ENCODE data around the gene IL18R1.

The IL18R1 gene

DNA sequence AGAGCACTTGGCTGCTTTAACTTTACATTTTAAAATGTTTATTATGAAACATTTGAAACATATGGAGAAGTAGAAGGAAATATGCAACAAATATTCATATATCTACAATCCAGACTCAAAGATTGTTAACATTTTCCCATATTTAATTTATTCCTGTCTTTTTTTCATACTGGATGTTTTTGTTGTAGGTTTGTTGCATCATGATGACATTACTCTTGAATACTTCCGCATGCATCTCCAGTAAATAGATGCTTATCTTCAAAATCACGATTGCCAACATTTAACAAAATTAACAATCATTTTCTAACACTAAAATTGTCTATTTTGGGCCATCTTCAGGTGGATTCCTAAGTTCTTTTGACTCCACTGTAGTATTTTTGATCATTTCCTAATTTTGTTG is 46.3 kb downstream of the IL18R1 start:
- no peaks in the 10 kb centered on the region for H3K9me3 ChIP-seq (ENCODE audit: control insufficient read depth in 5 of 5, low read length in 5 of 5)
- H3K9ac ChIP-seq (ENCODE audit: low read length in 5 of 5) = no peak overlapping the region
- H3K27ac ChIP-seq (ENCODE audit: low read depth, low read length) = no peak overlapping the region
- H3K4me3 ChIP-seq (ENCODE audit: low read depth in 1 of 5, low read length in 5 of 5) = no peak overlapping the region
- H3K4me1 ChIP-seq (ENCODE audit: control insufficient read depth in 5 of 5, insufficient read depth in 5 of 5, low read length in 5 of 5) = no peaks in the 10 kb centered on the region
- H3K36me3 ChIP-seq (ENCODE audit: control insufficient read depth in 5 of 5, insufficient read depth in 5 of 5, low read length in 5 of 5) = no peaks in the 10 kb centered on the region
- no peaks in the 10 kb centered on the region for H3K27me3 ChIP-seq (ENCODE audit: control insufficient read depth in 5 of 5, insufficient read depth in 4 of 5, low read length in 5 of 5)

DNA sequence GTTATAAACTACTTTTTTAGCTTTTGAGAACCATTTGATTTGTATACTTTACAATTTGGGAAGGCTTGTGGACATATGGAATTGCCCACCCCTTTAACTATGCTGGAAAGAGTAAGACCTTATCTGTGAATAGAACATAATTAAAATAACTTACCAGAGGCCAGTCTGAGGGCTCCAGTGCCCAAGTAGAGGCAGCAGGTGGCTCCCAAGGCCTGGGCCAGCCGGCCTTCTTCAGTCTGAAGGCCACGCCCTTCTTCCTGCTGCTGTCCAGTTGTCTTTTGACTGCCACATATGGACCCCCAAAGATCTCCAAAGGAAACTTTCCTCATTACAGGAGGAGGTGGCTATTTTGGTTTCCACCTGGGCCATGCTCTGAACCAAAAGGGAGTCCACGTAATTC is 55.4 kb downstream of the IL18R1 start:
- H3K27me3 ChIP-seq (ENCODE audit: control insufficient read depth in 5 of 5, insufficient read depth in 4 of 5, low read length in 5 of 5) = no peaks in the 10 kb centered on the region

DNA sequence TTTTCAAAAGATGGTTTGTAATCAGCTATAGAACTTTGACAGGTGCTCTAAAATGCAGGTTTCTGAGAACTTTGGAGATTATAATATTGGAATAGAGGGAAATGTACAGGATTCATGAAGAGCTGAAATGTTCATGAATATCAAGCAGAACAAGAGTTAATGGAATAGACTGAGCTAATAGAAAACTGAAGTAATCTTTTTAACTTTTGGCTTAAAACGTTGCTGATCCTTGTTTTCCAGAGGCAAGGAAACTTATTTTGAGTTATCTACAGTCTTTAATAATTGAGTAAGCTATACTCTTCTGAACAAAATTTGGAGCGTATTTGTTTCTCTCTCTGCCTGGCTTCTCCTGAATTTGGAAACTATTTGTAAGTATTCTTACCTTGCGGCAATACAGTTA is 56.6 kb downstream of the IL18R1 start:
- Histone ChIP-seq H3K36me3 (ENCODE audit: control insufficient read depth in 5 of 5, insufficient read depth in 5 of 5, low read length in 5 of 5) (no peaks in the 10 kb centered on the region), H3K4me1 (ENCODE audit: control insufficient read depth in 5 of 5, insufficient read depth in 5 of 5, low read length in 5 of 5) (no peaks in the 10 kb centered on the region), H3K9ac (ENCODE audit: low read length in 5 of 5) (no peak overlapping the region), H3K9me3 (ENCODE audit: control insufficient read depth in 5 of 5, low read length in 5 of 5) (peaks cover 0 to 6% (median 4%) of the 10 kb centered on the region in 5 donors), H3K27me3 (ENCODE audit: control insufficient read depth in 5 of 5, insufficient read depth in 4 of 5, low read length in 5 of 5) (no peaks in the 10 kb centered on the region), H3K4me3 (ENCODE audit: low read depth in 1 of 5, low read length in 5 of 5) (no peak overlapping the region), H3K27ac (ENCODE audit: low read depth, low read length) (no peak overlapping the region)

More for the DNA sequence above, 55.4 kb downstream of the IL18R1 start:
- H3K9ac ChIP-seq (ENCODE audit: low read length in 5 of 5) = no peak overlapping the region
- no peaks in the 10 kb centered on the region for H3K4me1 ChIP-seq (ENCODE audit: control insufficient read depth in 5 of 5, insufficient read depth in 5 of 5, low read length in 5 of 5)
- H3K36me3 ChIP-seq (ENCODE audit: control insufficient read depth in 5 of 5, insufficient read depth in 5 of 5, low read length in 5 of 5) = no peaks in the 10 kb centered on the region
- H3K9me3 ChIP-seq (ENCODE audit: control insufficient read depth in 5 of 5, low read length in 5 of 5) = peaks cover 0 to 6% (median 4%) of the 10 kb centered on the region in 5 donors
- H3K27ac ChIP-seq (ENCODE audit: low read depth, low read length) = no peak overlapping the region
- no peak overlapping the region for H3K4me3 ChIP-seq (ENCODE audit: low read depth in 1 of 5, low read length in 5 of 5)

DNA sequence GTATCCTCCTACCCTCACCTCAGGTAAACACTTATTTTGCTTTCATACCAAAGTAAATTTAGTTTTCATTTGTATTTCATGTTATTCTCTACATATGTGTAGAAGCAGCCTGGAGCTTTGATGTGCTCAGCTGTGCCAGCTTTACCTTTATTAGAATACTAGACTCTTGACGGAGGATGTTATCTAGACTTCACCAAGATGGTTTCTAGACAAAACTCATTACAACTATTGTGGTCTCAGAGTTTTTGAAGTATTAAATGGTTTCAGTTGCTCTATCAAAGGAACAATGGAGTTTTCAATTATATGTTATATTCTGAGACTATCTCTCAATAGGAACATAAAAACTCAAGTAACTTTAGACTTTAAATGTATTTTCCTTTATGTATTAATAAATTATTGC is 62.4 kb downstream of the IL18R1 start:
- H3K27ac ChIP-seq (ENCODE audit: low read depth, low read length) = no peak overlapping the region

DNA sequence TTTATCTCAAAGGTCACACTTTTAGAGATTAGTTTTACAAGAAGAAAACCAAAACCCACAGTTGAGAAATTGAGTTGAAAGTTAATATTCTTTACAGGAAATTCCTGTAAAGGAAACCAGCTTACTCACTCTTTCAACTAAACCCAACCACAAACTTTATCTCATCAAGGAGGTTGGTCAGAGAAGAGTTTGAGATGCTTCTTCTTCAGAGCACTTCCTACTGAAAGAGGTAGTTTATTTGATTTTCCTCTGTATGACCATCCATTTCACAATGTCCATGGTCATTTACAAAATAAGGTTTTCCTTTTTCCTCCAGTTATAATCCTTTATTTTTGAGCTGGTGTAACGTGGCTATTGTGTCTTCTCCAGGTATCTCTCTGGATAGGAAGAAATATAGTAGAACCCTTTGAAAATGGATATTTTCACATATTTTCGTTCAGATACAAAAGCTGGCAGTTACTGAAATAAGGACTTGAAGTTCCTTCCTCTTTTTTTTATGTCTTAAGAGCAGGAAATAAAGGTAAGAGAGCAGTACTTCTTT is 62.9 kb downstream of the IL18R1 start:
- H3K27ac ChIP-seq (ENCODE audit: low read depth, low read length) = no peak overlapping the region
- H3K27me3 ChIP-seq (ENCODE audit: control insufficient read depth in 5 of 5, insufficient read depth in 4 of 5, low read length in 5 of 5) = no peaks in the 10 kb centered on the region
- no peak overlapping the region for H3K9ac ChIP-seq (ENCODE audit: low read length in 5 of 5)
- no peaks in the 10 kb centered on the region for H3K4me1 ChIP-seq (ENCODE audit: control insufficient read depth in 5 of 5, insufficient read depth in 5 of 5, low read length in 5 of 5)
- H3K9me3 ChIP-seq (ENCODE audit: control insufficient read depth in 5 of 5, low read length in 5 of 5) = no peaks in the 10 kb centered on the region
- H3K36me3 ChIP-seq (ENCODE audit: control insufficient read depth in 5 of 5, insufficient read depth in 5 of 5, low read length in 5 of 5) = no peaks in the 10 kb centered on the region
- H3K4me3 ChIP-seq (ENCODE audit: low read depth in 1 of 5, low read length in 5 of 5) = no peak overlapping the region

More for the DNA sequence above, 62.4 kb downstream of the IL18R1 start:
- Histone ChIP-seq H3K27me3 (ENCODE audit: control insufficient read depth in 5 of 5, insufficient read depth in 4 of 5, low read length in 5 of 5) (no peaks in the 10 kb centered on the region), H3K9me3 (ENCODE audit: control insufficient read depth in 5 of 5, low read length in 5 of 5) (no peaks in the 10 kb centered on the region), H3K4me1 (ENCODE audit: control insufficient read depth in 5 of 5, insufficient read depth in 5 of 5, low read length in 5 of 5) (no peaks in the 10 kb centered on the region), H3K36me3 (ENCODE audit: control insufficient read depth in 5 of 5, insufficient read depth in 5 of 5, low read length in 5 of 5) (no peaks in the 10 kb centered on the region), H3K9ac (ENCODE audit: low read length in 5 of 5) (no peak overlapping the region), H3K4me3 (ENCODE audit: low read depth in 1 of 5, low read length in 5 of 5) (no peak overlapping the region)

DNA sequence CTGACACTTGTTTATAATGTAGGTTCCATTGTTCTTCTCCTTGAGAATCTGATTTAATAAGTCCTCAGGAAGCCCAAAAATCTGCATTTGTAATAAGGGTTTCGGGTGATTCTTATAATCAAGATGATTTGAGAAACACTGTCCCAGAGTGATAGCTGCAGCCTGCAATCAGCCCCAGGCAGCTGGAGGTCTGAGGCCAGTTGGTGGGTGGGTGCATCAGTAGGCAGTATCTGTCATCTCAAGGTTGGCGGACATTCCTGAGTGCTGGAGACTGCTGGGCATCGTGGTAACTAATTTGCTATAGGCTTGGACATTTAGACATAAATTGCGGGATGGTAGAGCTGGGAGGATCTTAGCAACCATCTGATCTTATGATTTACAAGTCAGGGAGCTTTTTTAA is 64.7 kb downstream of the IL18R1 start:
- Histone ChIP-seq H3K27me3 (ENCODE audit: control insufficient read depth in 5 of 5, insufficient read depth in 4 of 5, low read length in 5 of 5) (no peaks in the 10 kb centered on the region), H3K27ac (ENCODE audit: low read depth, low read length) (no peak overlapping the region), H3K4me1 (ENCODE audit: control insufficient read depth in 5 of 5, insufficient read depth in 5 of 5, low read length in 5 of 5) (no peaks in the 10 kb centered on the region), H3K36me3 (ENCODE audit: control insufficient read depth in 5 of 5, insufficient read depth in 5 of 5, low read length in 5 of 5) (no peaks in the 10 kb centered on the region), H3K9ac (ENCODE audit: low read length in 5 of 5) (no peak overlapping the region), H3K4me3 (ENCODE audit: low read depth in 1 of 5, low read length in 5 of 5) (no peak overlapping the region), H3K9me3 (ENCODE audit: control insufficient read depth in 5 of 5, low read length in 5 of 5) (no peaks in the 10 kb centered on the region)

DNA sequence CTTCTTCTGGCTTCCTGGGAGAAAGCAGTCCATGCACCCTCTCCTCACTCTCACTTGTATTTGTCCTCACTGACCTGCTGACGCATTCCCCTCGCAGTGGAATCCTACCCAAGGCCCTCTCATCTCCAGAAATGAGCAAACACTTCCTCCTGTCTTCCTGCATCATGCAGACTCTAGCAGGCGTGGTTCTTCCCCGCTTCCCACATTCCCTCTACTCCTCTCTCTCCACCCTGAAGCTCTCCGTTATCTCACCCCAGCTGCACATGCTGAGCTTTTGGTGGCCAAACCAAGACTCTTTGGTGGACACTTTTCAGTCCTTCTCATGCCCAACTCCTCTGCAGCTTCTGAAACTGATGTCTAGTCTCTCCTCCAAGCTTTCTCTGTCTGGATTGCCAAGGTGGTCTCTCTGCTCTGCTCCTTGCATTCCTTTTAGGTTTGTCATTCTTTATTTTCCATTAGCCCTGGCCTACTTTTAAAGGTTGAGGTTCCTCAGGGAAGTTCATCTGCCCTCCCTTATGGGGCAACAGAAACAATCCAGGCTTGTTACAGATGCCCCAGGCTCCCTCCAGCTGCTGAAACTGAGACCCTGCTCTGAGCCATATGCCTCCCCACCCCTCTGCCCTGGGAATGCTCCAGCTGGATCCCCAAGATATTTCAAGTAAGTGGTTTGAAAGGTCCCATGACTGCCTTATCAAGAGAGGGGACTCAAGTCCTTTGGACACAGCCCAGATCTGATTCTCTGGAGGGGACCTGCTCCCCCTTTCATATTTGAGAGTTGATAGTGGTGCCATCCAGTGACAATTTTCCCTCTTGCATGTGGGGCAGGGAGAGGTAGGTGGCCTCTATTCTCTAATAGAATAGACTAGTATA is 66.5 kb downstream of the IL18R1 start:
- Histone ChIP-seq H3K9me3 (ENCODE audit: control insufficient read depth in 5 of 5, low read length in 5 of 5) (no peaks in the 10 kb centered on the region), H3K9ac (ENCODE audit: low read length in 5 of 5) (no peak overlapping the region), H3K27ac (ENCODE audit: low read depth, low read length) (no peak overlapping the region), H3K36me3 (ENCODE audit: control insufficient read depth in 5 of 5, insufficient read depth in 5 of 5, low read length in 5 of 5) (no peaks in the 10 kb centered on the region), H3K4me1 (ENCODE audit: control insufficient read depth in 5 of 5, insufficient read depth in 5 of 5, low read length in 5 of 5) (no peaks in the 10 kb centered on the region), H3K27me3 (ENCODE audit: control insufficient read depth in 5 of 5, insufficient read depth in 4 of 5, low read length in 5 of 5) (no peaks in the 10 kb centered on the region), H3K4me3 (ENCODE audit: low read depth in 1 of 5, low read length in 5 of 5) (no peak overlapping the region)

DNA sequence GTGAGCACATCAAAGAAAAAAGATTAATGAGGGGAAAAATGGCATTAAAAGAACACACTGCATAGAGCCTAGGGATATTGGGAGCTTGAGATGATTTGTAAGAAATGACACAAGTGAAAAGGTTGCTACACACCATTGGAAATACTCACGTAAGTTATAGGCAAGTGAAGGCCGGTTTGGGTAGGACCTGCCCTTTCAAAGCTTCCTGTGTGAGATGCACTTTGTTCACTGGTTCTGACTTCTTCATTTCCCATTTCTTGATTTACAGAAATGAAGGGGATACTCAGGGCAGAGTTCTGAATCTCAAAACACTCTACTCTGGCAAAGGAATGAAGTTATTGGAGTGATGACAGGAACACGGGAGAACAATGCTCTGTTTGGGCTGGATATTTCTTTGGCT is 67.3 kb downstream of the IL18R1 start, which contains the start of gene IL18RAP:
IL18RAP (plus strand) TSS at position 251 of the 400 bp plus-strand sequence; CDS start at position 369, 118 bp downstream.
- Histone ChIP-seq H3K27me3 (ENCODE audit: control insufficient read depth in 5 of 5, insufficient read depth in 4 of 5, low read length in 5 of 5) (no peaks in the 10 kb centered on the region), H3K36me3 (ENCODE audit: control insufficient read depth in 5 of 5, insufficient read depth in 5 of 5, low read length in 5 of 5) (no peaks in the 10 kb centered on the region), H3K9ac (ENCODE audit: low read length in 5 of 5) (no peak within 1 kb of the TSS), H3K9me3 (ENCODE audit: control insufficient read depth in 5 of 5, low read length in 5 of 5) (no peaks in the 10 kb centered on the region), H3K4me3 (ENCODE audit: low read depth in 1 of 5, low read length in 5 of 5) (no peak within 1 kb of the TSS), H3K27ac (ENCODE audit: low read depth, low read length) (no peak within 1 kb of the TSS), H3K4me1 (ENCODE audit: control insufficient read depth in 5 of 5, insufficient read depth in 5 of 5, low read length in 5 of 5) (no peaks in the 10 kb centered on the region)

DNA sequence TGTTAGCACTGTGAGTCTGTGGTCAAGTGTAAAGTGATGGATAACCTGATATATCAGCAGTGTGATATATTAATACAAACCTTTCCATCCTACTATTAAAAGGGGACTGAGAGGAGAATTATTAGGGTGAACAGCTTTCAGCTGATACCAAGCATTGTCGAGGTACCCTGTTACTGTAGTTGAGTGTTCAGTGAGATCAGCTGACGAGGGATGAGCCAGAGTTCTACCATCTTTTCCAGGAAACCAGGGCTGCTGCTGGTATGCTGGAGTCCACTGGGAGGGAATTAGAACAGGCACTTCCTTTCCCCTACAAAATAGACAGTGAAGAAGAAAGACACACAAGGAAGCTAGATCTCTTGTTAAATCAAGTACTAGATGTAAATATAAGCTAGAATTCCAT is 67.8 kb downstream of the IL18R1 start:
- Histone ChIP-seq H3K9me3 (ENCODE audit: control insufficient read depth in 5 of 5, low read length in 5 of 5) (no peaks in the 10 kb centered on the region), H3K9ac (ENCODE audit: low read length in 5 of 5) (no peak overlapping the region), H3K36me3 (ENCODE audit: control insufficient read depth in 5 of 5, insufficient read depth in 5 of 5, low read length in 5 of 5) (no peaks in the 10 kb centered on the region), H3K27ac (ENCODE audit: low read depth, low read length) (no peak overlapping the region), H3K4me3 (ENCODE audit: low read depth in 1 of 5, low read length in 5 of 5) (no peak overlapping the region), H3K27me3 (ENCODE audit: control insufficient read depth in 5 of 5, insufficient read depth in 4 of 5, low read length in 5 of 5) (no peaks in the 10 kb centered on the region), H3K4me1 (ENCODE audit: control insufficient read depth in 5 of 5, insufficient read depth in 5 of 5, low read length in 5 of 5) (no peaks in the 10 kb centered on the region)

DNA sequence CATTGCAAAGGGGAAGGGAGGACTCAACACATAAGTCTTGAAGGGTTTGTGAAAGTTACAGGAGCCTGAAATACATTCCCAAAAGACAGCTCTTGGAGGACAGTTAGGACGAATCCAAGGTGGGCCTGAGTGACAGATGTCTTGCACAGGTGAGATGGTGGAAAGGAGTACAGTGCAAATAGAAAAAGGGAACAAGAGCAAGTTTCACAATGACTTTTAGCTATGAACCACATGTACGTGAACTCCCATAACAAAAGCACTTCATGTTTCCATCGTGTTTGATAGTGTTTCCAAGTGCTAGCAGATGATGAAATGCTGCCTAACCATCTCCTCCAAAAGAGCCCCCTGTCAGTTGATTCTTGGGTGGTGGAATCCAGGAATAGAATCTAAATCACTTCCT is 69.2 kb downstream of the IL18R1 start:
- no peak overlapping the region for H3K27ac ChIP-seq (ENCODE audit: low read depth, low read length)
- no peaks in the 10 kb centered on the region for H3K4me1 ChIP-seq (ENCODE audit: control insufficient read depth in 5 of 5, insufficient read depth in 5 of 5, low read length in 5 of 5)
- H3K27me3 ChIP-seq (ENCODE audit: control insufficient read depth in 5 of 5, insufficient read depth in 4 of 5, low read length in 5 of 5) = no peaks in the 10 kb centered on the region
- no peaks in the 10 kb centered on the region for H3K36me3 ChIP-seq (ENCODE audit: control insufficient read depth in 5 of 5, insufficient read depth in 5 of 5, low read length in 5 of 5)
- H3K9me3 ChIP-seq (ENCODE audit: control insufficient read depth in 5 of 5, low read length in 5 of 5) = peaks cover 0 to 2% (median 0%) of the 10 kb centered on the region in 5 donors
- no peak overlapping the region for H3K4me3 ChIP-seq (ENCODE audit: low read depth in 1 of 5, low read length in 5 of 5)
- H3K9ac ChIP-seq (ENCODE audit: low read length in 5 of 5) = no peak overlapping the region

All from subcutaneous abdominal adipose tissue (tissue), 5 donors.